K562 (cell line): Measurements from ENCODE around the gene ISOC1. TPM values are rescaled to one million over a fixed set of nuclear protein-coding genes. Genes with fewer than 3 reads are reported as not detected.

ENCODE experiments used
- ATAC-seq: fragments of 200-7000 bp; cut with Tn5 transposase; 3 replicates; pipeline ENCODE4 v1.9.1; 2020; ENCODE audit warnings: moderate library complexity
- BruUV-seq: library from RNA; stranded (reverse); fragments of 400-500 nt; replicated peaks from 2 replicates; lab custom pipeline; 2021; lab: Mats Ljungman, UMichigan
- CTCF ChIA-PET: fragments of 300-600 bp; formaldehyde crosslinking; extraction: SDS; loops from one replicate; lab custom pipeline; 2021; ENCODE audit warnings: low intra/inter-chr PET ratio; lab: Yijun Ruan, JAX
- POLR2A ChIA-PET: fragments of 300-600, 350-650 bp; sonication (Branson Sonifier 250); formaldehyde crosslinking; extraction: SDS; loops from one replicate; lab custom pipeline; 2021; ENCODE audit warnings: antibody characterized with exemption, inconsistent platforms; lab: Yijun Ruan, JAX
- DNase-seq, 4 experiments: peaks; one replicate each; pipeline versions ENCODE4 v3.0.0 to v3.0.0-alpha.2; 2011 to 2018; ENCODE audit warnings: low spot score in 3 of 4, mixed read lengths in 3 of 4; ENCODE audit errors: extremely low read depth in 1 of 4
- FAIRE-seq: peaks from 2 replicates; lab custom pipeline; 2011; peaks lifted over from hg19 to GRCh38; lab: Jason Lieb, UNC
- H2AFZ ChIP-seq: 2 replicates; pipeline ENCODE4 v1.6.0; 2011; ENCODE audit warnings: low read depth, low read length, control low read depth, inconsistent platforms
- H3K27ac ChIP-seq: fragments of 200-600 bp; 3 replicates; pipeline ENCODE4 v1.8.0; 2011; ENCODE audit warnings: low read depth, mild to moderate bottlenecking, control low read depth, inconsistent platforms, low read length, moderate library complexity, mixed read lengths; ENCODE audit errors: extremely low read depth
- H3K27me3 ChIP-seq, 2 experiments: fragments of 300-600 bp in 1 of 2; 2 replicates in 1 of 2; 3 replicates in 1 of 2; pipeline versions ENCODE4 v1.6.0 to v1.8.0; 2011; ENCODE audit warnings: inconsistent platforms in 2 of 2, low read length in 2 of 2, mild to moderate bottlenecking in 1 of 2, mixed read lengths in 1 of 2, moderate library complexity in 1 of 2; ENCODE audit not compliant: control insufficient read depth in 2 of 2, insufficient read depth in 2 of 2
- H3K36me3 ChIP-seq: fragments of 300-600 bp; 3 replicates; pipeline ENCODE4 v1.8.0; 2011; ENCODE audit warnings: mild to moderate bottlenecking, low read length, inconsistent platforms; ENCODE audit not compliant: control insufficient read depth, insufficient read depth
- H3K4me1 ChIP-seq, 2 experiments: fragments of 200-600 bp in 1 of 2; replicated peaks in 1 of 2; 2 replicates in 1 of 2; 3 replicates in 1 of 2; pipeline versions ENCODE4 v1.5.1 to v1.8.0; 2011; ENCODE audit warnings: inconsistent platforms in 2 of 2, low read length in 2 of 2, mild to moderate bottlenecking in 1 of 2, mixed read lengths in 1 of 2, moderate library complexity in 1 of 2; ENCODE audit not compliant: control insufficient read depth in 2 of 2, insufficient read depth in 2 of 2
- H3K4me2 ChIP-seq: 2 replicates; pipeline ENCODE4 v1.6.1; 2011; ENCODE audit warnings: low read length, control low read depth, inconsistent platforms, mixed read lengths; ENCODE audit not compliant: insufficient read depth
- H3K4me3 ChIP-seq: fragments of 200-600 bp; sonication (generic), shearing (Covaris generic); 2 replicates; pipeline ENCODE4 v1.5.1; 2016; ENCODE audit warnings: control low read depth, inconsistent platforms
- H3K79me2 ChIP-seq: fragments of 200-600 bp; 3 replicates; pipeline ENCODE4 v1.8.0; 2011; ENCODE audit warnings: low read length, inconsistent platforms; ENCODE audit not compliant: control insufficient read depth, insufficient read depth
- H3K9ac ChIP-seq, 2 experiments: 2 replicates each; pipeline versions ENCODE4 v1.6.0 to v1.6.1; 2011; ENCODE audit warnings: low read depth in 2 of 2, low read length in 2 of 2, control low read depth in 1 of 2, inconsistent platforms in 1 of 2, mild to moderate bottlenecking in 1 of 2, mixed read lengths in 1 of 2; ENCODE audit not compliant: insufficient read depth in 1 of 2
- H3K9me1 ChIP-seq: one replicate; pipeline ENCODE4 v1.6.0; 2011; ENCODE audit warnings: inconsistent platforms, mild to moderate bottlenecking, low read length, moderate library complexity; ENCODE audit not compliant: control insufficient read depth, insufficient read depth
- H3K9me3 ChIP-seq: replicated peaks from 2 replicates; pipeline ENCODE4 v1.5.1; 2011; ENCODE audit warnings: low read depth, low read length, inconsistent platforms; ENCODE audit not compliant: control insufficient read depth, insufficient read depth
- H4K20me1 ChIP-seq: replicated peaks from 2 replicates; pipeline ENCODE4 v1.6.1; 2011; ENCODE audit warnings: low read length, inconsistent platforms, mixed read lengths; ENCODE audit not compliant: control insufficient read depth, insufficient read depth
- COPS2 ChIP-seq: fragments of 450-650 bp; conservative IDR thresholded peaks from 2 replicates; pipeline ENCODE4 v1.6.1; 2016; ENCODE audit warnings: mild to moderate bottlenecking, moderate library complexity
- DDX20 ChIP-seq: fragments of 450-650 bp; IDR thresholded peaks from 2 replicates; pipeline ENCODE4 v1.6.1; 2016; ENCODE audit warnings: missing genetic modification characterization, low read depth, mild to moderate bottlenecking, missing compliant biosample characterization, moderate library complexity
- FOXP1 ChIP-seq: sonication (generic); formaldehyde crosslinking; IDR thresholded peaks from 2 replicates; pipeline ENCODE4 v1.8.0; 2022; ENCODE audit warnings: mild to moderate bottlenecking, missing genetic modification reagents
- HSF4 ChIP-seq: fragments of 250-450 bp; sonication (Bioruptor Pico); IDR thresholded peaks from 2 replicates; pipeline ENCODE4 v2.1.2; 2022; ENCODE audit warnings: mild to moderate bottlenecking, moderate library complexity, borderline replicate concordance
- PPARD ChIP-seq: fragments of 250-450 bp; sonication (Bioruptor Pico); IDR thresholded peaks from 2 replicates; pipeline ENCODE4 v1.8.0; 2022; ENCODE audit warnings: inconsistent platforms, mild to moderate bottlenecking, moderate library complexity
- SNRNP70 ChIP-seq: fragments of 200-400 bp; formaldehyde crosslinking; optimal IDR thresholded peaks from 2 replicates; pipeline ENCODE3; 2017; ENCODE audit warnings: low read depth, low read length
- SP2 ChIP-seq: IDR thresholded peaks from 2 replicates; pipeline ENCODE4 v1.6.1; 2011; ENCODE audit warnings: mild to moderate bottlenecking, low read depth, low read length, moderate library complexity; ENCODE audit not compliant: poor library complexity, severe bottlenecking; ENCODE audit errors: extremely low read depth
- TFAM ChIP-seq: fragments of 250-450 bp; sonication (Bioruptor Pico); conservative IDR thresholded peaks from 2 replicates; pipeline ENCODE4 v1.5.0; 2021; ENCODE audit warnings: mild to moderate bottlenecking, moderate library complexity
- ZNF146 ChIP-seq: IDR thresholded peaks from one replicate; pipeline ENCODE4 v1.6.1; 2018; ENCODE audit warnings: missing compliant biosample characterization; ENCODE audit not compliant: unreplicated experiment
- WGBS: fragments of 100-300 bp; shearing (Covaris generic); methylation state at CpG from one replicate; pipeline ENCODE4 v1.1.6; 2016; ENCODE audit warnings: low coverage, mixed read lengths; ENCODE audit not compliant: insufficient coverage; ENCODE audit errors: missing lambda C conversion rate; 5-methylcytosine and 5-hydroxymethylcytosine counted together
- in situ Hi-C: fragments of 300-500 bp; cut with MboI; formaldehyde crosslinking; loops from 4 replicates; pipeline ENCODE4 v1.15.0; 2018; ENCODE audit warnings: inconsistent platforms, mixed read lengths
- intact Hi-C: fragments of 100-400 bp; cut with micrococcal nuclease; formaldehyde crosslinking; loops from 2 replicates; pipeline ENCODE4 v1.14.2; 2022
- polyA plus RNA-seq, 8 experiments: library from polyadenylated mRNA; depleted of rRNA in 4 of 8; stranded (reverse) in 5 of 8; unstranded in 3 of 8; fragments of >200 nt; fragmentation: Nextera tagmentation in 2 of 8; fragmentation: Illumina TruSeq in 1 of 8; extraction: Ambion mirVana in 2 of 8; extraction: Trizol in 1 of 8; gene quantifications; 2 replicates each; pipeline versions ENCODE4 v1.2.1 to v1.2.3, GENCODE V29; 2011 to 2014; ENCODE audit warnings: inconsistent platforms in 1 of 8, missing spikeins in 1 of 8
- total RNA-seq, 7 experiments: library from RNA; depleted of rRNA in 6 of 7; stranded (reverse); fragments of >200 nt in 6 of 7; fragmentation: Illumina TruSeq in 2 of 7; extraction: Trizol in 2 of 7; gene quantifications; 2 replicates each; pipeline versions ENCODE4 v1.2.1 to v1.2.3, GENCODE V29; 2011 to 2021; ENCODE audit warnings: low replicate concordance in 1 of 7
- TF ChIP-seq, protein P1 (sequence below): sonication (generic); formaldehyde crosslinking; IDR thresholded peaks from 2 replicates; pipeline ENCODE4 v1.8.0; 2022; ENCODE audit warnings: mild to moderate bottlenecking, missing genetic modification reagents, borderline replicate concordance
- TF ChIP-seq, protein P2 (sequence below), 2 experiments: fragments of 450-650 bp; conservative IDR thresholded peaks; 2 replicates each; pipeline ENCODE4 v1.6.1; 2017; ENCODE audit warnings: mild to moderate bottlenecking in 2 of 2, moderate library complexity in 2 of 2

The ISOC1 gene
- total and polyA plus RNA-seq, 9 of the 15 experiments (the other 6 are each of a cell fraction or from before 2014, with no cell fraction given), result 14.0 to 67.9 (median 51.3) TPM

DNA sequence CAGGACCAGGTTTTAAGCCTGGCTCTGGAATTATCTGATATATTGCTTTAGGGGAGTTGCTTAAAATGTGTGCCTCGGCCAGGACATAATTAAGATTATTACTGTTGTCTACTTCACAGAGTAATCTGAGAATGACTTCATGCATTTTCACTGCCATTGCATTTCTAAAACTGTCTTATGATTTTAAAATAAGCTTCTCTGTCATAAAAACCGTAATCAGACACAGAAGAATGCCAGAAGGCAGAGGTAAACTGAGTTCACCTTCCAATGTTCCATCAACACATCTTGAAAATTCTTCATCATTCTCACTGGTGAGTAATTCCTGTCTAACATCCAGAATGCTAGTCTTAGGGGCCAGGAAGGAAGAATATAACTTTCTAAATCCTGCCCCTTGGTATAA is 47.1 kb downstream of the ISOC1 start:
- H3K4me2 ChIP-seq, result no peak overlapping the region
- DNase-seq (no peak), FAIRE-seq (no peak), ATAC-seq (no peak)
- H3K4me3 ChIP-seq, result no peak overlapping the region
- no peaks in the 10 kb centered on the region for H3K79me2 ChIP-seq
- BruUV-seq, result no TSS peak
- TF ChIP-seq, protein P1, sequence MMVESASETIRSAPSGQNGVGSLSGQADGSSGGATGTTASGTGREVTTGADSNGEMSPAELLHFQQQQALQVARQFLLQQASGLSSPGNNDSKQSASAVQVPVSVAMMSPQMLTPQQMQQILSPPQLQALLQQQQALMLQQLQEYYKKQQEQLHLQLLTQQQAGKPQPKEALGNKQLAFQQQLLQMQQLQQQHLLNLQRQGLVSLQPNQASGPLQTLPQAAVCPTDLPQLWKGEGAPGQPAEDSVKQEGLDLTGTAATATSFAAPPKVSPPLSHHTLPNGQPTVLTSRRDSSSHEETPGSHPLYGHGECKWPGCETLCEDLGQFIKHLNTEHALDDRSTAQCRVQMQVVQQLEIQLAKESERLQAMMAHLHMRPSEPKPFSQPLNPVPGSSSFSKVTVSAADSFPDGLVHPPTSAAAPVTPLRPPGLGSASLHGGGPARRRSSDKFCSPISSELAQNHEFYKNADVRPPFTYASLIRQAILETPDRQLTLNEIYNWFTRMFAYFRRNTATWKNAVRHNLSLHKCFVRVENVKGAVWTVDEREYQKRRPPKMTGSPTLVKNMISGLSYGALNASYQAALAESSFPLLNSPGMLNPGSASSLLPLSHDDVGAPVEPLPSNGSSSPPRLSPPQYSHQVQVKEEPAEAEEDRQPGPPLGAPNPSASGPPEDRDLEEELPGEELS (CRISPR knock-in tag), result no peak
- TF ChIP-seq FOXP1 (CRISPR knock-in tag), result no peak
- H3K9me3 ChIP-seq, result no peaks in the 10 kb centered on the region
- H3K9ac ChIP-seq, result no peak overlapping the region
- H3K27me3 ChIP-seq, result no peaks in the 10 kb centered on the region
- no peak overlapping the region for H2AFZ ChIP-seq
- no peak overlapping the region for H3K27ac ChIP-seq
- H3K9me1 ChIP-seq, result no peaks in the 10 kb centered on the region
- ChIA-PET POLR2A (no interaction called here), CTCF (no interaction called here)
- no peaks in the 10 kb centered on the region for H3K4me1 ChIP-seq
- no peaks in the 10 kb centered on the region for H3K36me3 ChIP-seq
- in situ Hi-C loops, result loop anchor here (25.0 kb wide), 2 partner anchors 229 to 929 kb away; no protein-coding TSS in a partner anchor
- H4K20me1 ChIP-seq, result no peaks in the 10 kb centered on the region
- WGBS, result 6% methylated on average over 2 of the region's 2 CpGs
- intact Hi-C loops, result no loop called here

DNA sequence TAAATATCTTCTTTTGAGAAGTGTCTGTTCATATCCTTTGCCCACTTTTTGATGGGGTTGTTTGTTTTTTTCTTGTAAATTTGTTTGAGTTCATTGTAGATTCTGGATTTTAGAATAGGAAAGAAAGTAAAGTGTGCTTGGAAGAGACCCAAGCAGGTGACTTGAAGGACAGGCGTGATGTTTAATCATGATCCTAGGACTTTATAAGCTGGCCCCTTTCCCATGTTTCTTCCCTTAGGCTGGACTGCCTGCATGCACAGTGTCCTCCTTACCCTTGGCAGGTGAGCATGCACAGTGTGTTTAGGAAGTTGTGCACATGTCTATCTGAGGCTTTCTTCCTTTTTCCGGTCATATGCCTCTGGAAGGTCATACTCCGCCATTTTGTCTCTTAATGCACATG is 61.3 kb downstream of the ISOC1 start:
- H3K27ac ChIP-seq, result no peak overlapping the region
- no peaks in the 10 kb centered on the region for H3K9me3 ChIP-seq
- DNase-seq (no peak), FAIRE-seq (no peak), ATAC-seq (no peak)
- no peak overlapping the region for H3K4me3 ChIP-seq
- CTCF ChIA-PET, result no interaction called here
- no peak overlapping the region for H3K9ac ChIP-seq
- H3K4me2 ChIP-seq, result no peak overlapping the region
- BruUV-seq, result no TSS peak
- H3K79me2 ChIP-seq, result no peaks in the 10 kb centered on the region
- intact Hi-C loops, result no loop called here
- H4K20me1 ChIP-seq, result no peaks in the 10 kb centered on the region
- POLR2A ChIA-PET, result no interaction called here
- 0% methylated on average over 3 of the region's 3 CpGs for WGBS
- no peaks in the 10 kb centered on the region for H3K4me1 ChIP-seq
- no peaks in the 10 kb centered on the region for H3K9me1 ChIP-seq
- in situ Hi-C loops, result no loop called here
- H3K27me3 ChIP-seq, result no peaks in the 10 kb centered on the region
- H2AFZ ChIP-seq, result no peak overlapping the region
- no peaks in the 10 kb centered on the region for H3K36me3 ChIP-seq
- no peak for TF ChIP-seq TFAM (CRISPR knock-in tag)
- TF ChIP-seq HSF4, result no peak
- TF ChIP-seq, protein P2, sequence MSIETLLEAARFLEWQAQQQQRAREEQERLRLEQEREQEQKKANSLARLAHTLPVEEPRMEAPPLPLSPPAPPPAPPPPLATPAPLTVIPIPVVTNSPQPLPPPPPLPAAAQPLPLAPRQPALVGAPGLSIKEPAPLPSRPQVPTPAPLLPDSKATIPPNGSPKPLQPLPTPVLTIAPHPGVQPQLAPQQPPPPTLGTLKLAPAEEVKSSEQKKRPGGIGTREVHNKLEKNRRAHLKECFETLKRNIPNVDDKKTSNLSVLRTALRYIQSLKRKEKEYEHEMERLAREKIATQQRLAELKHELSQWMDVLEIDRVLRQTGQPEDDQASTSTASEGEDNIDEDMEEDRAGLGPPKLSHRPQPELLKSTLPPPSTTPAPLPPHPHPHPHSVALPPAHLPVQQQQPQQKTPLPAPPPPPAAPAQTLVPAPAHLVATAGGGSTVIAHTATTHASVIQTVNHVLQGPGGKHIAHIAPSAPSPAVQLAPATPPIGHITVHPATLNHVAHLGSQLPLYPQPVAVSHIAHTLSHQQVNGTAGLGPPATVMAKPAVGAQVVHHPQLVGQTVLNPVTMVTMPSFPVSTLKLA (conservative IDR thresholded peaks at IDR 0.05), result no peak
- no peak for TF ChIP-seq PPARD (CRISPR knock-in tag)
- no peak for TF ChIP-seq SNRNP70
- no peak for TF ChIP-seq COPS2
- TF ChIP-seq SP2, result no peak
- TF ChIP-seq DDX20 (tag), result no peak
- TF ChIP-seq ZNF146 (CRISPR knock-in tag), result no peak
